Upper lobe of left lung (tissue), 4 donors: Measurements from ENCODE around the gene FBXL15.

Source experiments
- CTCF ChIP-seq, 6 experiments: fragments of 450-650 bp in 4 of 6; fragments of 200-600 bp in 2 of 6; sonication (generic) in 2 of 6; IDR thresholded peaks; one replicate each; pipeline ENCODE4 v1.5.1; 2016 to 2019; ENCODE audit warnings: antibody characterized with exemption in 6 of 6
- POLR2A ChIP-seq, 4 donors: fragments of 450-650 bp; IDR thresholded peaks; one replicate each; pipeline ENCODE4 v1.5.1; 2016 to 2017; ENCODE audit warnings: antibody characterized with exemption in 4 of 4, mild to moderate bottlenecking in 2 of 4
- POLR2AphosphoS5 ChIP-seq, 2 donors: sonication (generic); formaldehyde crosslinking; IDR thresholded peaks; one replicate each; pipeline ENCODE4 v1.5.1; 2017; ENCODE audit warnings: antibody characterized with exemption in 2 of 2

GRCh38 chr10:102384606-102385429 lies 35.8 kb upstream of the FBXL15 start:
- TF ChIP-seq CTCF (IDR thresholded peaks at IDR 0.05) (no peak), POLR2A (IDR thresholded peaks at IDR 0.05) (no peak), POLR2AphosphoS5 (IDR thresholded peaks at IDR 0.05) (no peak)
